ENCODE measurements around the gene SOAT2.

The SOAT2 gene

GRCh38 chr12:53113951-53114350, 10.7 kb downstream of the SOAT2 start:
- H3K4me3 ChIP-seq (ENCODE audit: low read depth, low read length): no peak overlapping the region
- no peak for TF ChIP-seq CTCF (IDR thresholded peaks at IDR 0.05; ENCODE audit: control insufficient read depth, extremely low read depth, insufficient read depth)
- no peak for DNase-seq (ENCODE audit: low read depth)

- no peak for DNase-seq (ENCODE audit: low read depth)
- no peak for TF ChIP-seq CTCF (IDR thresholded peaks at IDR 0.05; ENCODE audit: control insufficient read depth, extremely low read depth, insufficient read depth)
- H3K4me3 ChIP-seq (ENCODE audit: low read depth, low read length): no peak overlapping the region
These were observed 12.0 kb downstream of the SOAT2 start for GRCh38 chr12:53115112-53115890.

GRCh38 chr12:53115891-53116648, 12.8 kb downstream of the SOAT2 start:
- no peak for TF ChIP-seq CTCF (IDR thresholded peaks at IDR 0.05; ENCODE audit: control insufficient read depth, extremely low read depth, insufficient read depth)

GRCh38 chr12:53118751-53119300, 15.5 kb downstream of the SOAT2 start:
- DNase-seq (ENCODE audit: low read depth): no peak
- no peak overlapping the region for H3K4me3 ChIP-seq (ENCODE audit: low read depth, low read length)
- TF ChIP-seq CTCF (IDR thresholded peaks at IDR 0.05; ENCODE audit: control insufficient read depth, extremely low read depth, insufficient read depth): no peak

More at GRCh38 chr12:53115891-53116648, 12.8 kb downstream of the SOAT2 start:
- H3K4me3 ChIP-seq (ENCODE audit: low read depth, low read length): no peak overlapping the region
- DNase-seq (ENCODE audit: low read depth): no peak

- no peak for TF ChIP-seq CTCF (IDR thresholded peaks at IDR 0.05; ENCODE audit: control insufficient read depth, extremely low read depth, insufficient read depth)
- DNase-seq (ENCODE audit: low read depth): no peak
- no peak overlapping the region for H3K4me3 ChIP-seq (ENCODE audit: low read depth, low read length)
These were observed 17.6 kb downstream of the SOAT2 start for GRCh38 chr12:53120685-53121525.

DNA sequence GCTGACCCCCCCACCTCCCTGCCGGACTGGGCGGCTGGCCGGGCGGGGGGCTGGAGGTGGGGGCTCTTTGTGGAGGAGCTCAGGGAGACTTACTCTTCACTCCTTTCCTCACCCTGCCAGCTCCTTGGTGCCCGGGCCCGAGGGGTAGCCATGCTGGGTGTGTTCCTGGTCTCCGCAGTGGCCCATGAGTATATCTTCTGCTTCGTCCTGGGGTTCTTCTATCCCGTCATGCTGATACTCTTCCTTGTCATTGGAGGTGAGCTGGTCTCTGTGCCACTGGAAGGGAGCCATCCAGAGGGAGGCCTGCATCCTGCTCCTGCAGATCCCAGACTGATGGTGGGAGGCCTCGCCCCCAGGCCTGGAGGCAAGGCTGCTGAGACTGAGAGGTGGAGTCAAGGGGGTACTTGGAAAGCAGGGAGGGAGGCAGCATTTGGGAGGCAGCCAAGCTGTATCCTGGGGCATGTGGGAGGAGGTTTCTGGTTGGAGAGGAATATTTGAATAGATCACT, 19.7 kb downstream of the SOAT2 start:
- no peak for DNase-seq (ENCODE audit: low read depth)
- no peak overlapping the region for H3K4me3 ChIP-seq (ENCODE audit: low read depth, low read length)

More for the DNA sequence above, 19.7 kb downstream of the SOAT2 start:
- TF ChIP-seq CTCF (IDR thresholded peaks at IDR 0.05; ENCODE audit: control insufficient read depth, extremely low read depth, insufficient read depth): no peak

Measured in LNCaP clone FGC (cell line).